ENCODE results near the gene CADM2. TPM values are rescaled to one million over a fixed set of nuclear protein-coding genes. Genes with fewer than 3 reads are reported as not detected.

The CADM2 gene
- total RNA-seq, 1 donor from 2014 or later = not detected

DNA sequence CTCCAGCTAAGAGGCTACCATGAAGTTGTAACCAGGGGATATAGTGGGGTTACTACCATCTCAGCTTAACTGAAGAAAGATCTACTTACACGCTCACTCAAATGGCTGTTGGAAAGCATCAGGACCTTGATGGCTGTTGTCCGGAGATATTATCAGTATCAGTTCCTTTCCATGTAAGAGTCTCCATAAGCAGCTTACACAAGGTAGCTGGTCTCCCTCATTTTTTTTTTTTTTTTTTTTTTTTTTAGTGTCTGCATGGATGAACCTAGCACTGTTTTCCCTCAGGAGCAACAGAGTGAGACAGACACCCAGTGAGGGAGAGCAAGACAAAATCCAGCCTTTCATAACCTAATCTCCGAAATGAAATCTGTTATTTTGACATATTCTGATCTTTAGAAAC, 230.9 kb downstream of the CADM2 start:
- no peak for DNase-seq (ENCODE audit: low read depth)

DNA sequence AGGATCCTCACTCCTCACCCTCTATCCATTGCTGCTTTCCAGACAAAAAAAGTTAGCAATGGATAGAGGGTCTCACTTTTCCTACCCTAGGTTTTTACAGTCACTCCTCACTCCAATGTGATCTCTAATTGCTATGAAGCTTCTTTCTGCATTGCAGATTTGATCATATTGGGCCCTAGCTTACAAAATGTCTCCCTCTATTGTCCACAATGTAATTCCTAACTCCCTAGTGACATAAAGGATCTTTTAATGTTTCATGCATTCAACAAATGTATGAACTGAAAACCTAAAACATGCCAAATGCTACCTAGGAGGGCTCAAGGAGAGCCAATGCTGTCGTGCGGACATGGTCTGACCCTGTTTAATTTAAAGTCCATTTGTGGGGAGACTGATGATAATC, 234.8 kb downstream of the CADM2 start:
- DNase-seq (ENCODE audit: low read depth) = no peak

DNA sequence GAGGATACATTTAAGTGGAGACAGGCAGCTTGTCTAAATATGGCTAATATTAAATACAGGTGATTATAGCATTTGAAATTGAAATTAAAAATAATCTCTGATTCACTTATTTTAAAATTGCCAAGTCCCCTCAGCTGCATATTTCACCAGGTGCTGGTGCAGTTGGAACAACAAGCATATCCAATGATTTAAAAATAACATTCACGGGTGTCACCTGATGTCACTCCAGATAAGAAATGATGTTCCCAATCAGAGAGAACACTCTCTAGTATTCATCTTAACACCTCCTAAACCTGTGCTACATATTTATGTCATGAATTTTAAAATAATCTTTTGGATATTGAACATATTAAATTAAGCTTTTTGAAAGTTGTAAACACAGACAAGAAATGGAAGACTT, 249.9 kb downstream of the CADM2 start:
- no peak for DNase-seq (ENCODE audit: low read depth)

DNA sequence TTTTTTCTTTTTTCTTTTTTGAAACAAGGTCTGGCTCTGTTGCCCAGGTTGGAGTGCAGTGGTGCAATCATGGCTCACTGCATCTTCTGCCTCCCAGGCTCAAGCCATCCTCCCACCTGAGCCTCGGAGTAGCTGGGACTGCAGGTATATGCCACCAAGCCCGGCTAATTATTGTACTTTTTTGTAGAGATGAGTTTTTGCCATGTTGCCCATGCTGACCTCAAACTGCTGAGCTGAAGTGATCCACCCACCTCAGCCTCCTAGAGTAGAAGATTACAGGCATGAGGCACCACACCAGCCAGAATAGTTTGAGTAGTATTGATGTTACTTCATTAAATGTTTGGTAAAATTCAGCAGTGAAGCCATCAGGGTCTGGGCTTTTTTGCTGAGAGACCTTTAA, 251.8 kb downstream of the CADM2 start:
- no peak for DNase-seq (ENCODE audit: low read depth)

DNA sequence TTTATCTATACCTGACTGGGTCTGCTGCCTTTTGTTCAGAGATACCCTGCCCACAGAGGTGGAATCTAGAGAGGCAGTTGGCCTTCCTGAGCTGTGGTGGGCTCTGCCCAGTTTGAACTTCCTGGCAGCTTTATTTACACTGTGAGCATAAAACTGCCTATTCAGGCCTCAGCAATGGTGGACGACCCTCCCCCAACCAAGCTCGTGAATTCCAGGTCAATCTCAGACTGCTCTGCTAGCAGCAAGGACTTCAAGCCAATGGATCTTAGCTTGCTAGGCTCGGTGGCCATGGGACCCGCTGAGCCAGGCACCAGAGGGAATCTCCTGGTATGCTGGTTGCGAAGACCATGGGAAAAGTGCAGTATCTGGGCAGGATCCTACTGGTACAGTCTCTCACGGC, 270.2 kb downstream of the CADM2 start:
- DNase-seq (ENCODE audit: low read depth) = no peak

DNA sequence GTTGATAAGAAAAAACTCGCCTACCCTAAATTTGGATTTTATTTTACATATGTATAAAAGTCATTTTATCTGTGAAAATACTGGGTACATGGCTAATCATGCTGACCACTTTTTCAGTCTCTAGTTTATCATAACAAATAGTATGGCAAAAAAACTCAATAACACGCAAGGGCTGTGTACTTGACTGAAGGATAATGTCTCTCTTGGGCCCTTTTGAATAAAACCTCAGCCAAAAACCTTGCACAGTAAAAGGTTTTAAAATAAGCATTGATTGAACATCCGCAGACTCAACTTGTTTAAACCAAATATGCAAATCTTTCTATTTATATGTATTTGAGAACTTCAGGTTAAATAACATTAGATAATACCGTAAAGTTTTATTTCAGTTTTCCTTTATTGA, 285.3 kb downstream of the CADM2 start:
- DNase-seq (ENCODE audit: low read depth) = no peak

DNA sequence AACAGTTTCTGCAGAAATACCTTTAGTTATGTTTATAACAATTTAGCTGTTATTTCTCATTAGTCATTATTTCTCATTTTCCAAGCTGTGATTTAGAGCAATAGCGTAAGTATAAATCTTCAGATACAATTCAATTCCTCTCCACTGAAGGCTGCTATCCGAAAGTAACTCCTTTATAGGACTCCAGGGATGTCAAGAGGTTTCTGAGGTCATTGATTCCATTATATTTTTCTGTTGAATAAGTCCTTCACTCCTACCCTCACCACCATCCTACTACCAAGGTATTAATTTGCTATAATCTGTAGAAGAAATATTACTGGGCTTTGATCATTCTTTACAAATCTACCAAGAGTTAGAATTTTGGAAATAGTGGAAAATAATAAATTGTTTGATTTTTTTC, 285.7 kb downstream of the CADM2 start:
- DNase-seq (ENCODE audit: low read depth) = no peak

DNA sequence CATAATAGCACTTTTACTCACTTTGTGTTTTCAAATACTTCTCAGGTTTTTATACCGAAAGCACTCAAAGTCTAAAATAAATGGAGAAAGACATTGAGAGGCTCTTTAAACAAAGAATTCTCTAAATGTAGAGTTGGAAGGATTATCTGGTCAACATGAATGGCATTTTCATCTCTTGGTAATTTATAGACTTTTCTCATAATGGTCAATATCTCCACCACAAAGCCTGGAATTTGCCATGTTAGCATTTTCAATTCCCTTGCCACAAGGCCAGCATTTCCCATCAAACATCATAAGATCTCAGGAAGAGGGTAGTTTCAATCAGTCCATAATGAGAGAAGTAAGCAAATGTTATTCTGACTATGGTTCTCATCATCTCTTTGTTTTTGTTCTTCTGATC, 293.0 kb downstream of the CADM2 start:
- no peak for DNase-seq (ENCODE audit: low read depth)

DNA sequence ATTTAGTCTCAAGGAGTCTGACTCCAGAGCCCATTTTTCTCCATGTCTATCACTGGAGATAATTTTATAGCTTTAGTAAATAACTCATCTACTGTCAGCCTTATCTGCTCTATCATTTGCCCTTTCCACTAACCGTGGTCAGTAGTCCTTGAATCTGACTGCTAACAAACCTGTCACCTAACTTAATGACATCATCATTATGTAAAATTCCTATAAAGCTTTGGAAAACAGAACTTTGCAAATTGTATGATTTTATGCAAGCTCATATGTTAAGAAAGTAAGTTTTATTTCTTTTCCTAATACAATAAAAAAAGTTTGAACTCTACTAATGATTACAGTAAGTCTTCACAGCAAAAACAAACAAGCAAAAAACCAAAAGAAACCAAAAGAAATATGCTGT, 293.9 kb downstream of the CADM2 start:
- no peak for DNase-seq (ENCODE audit: low read depth)

DNA sequence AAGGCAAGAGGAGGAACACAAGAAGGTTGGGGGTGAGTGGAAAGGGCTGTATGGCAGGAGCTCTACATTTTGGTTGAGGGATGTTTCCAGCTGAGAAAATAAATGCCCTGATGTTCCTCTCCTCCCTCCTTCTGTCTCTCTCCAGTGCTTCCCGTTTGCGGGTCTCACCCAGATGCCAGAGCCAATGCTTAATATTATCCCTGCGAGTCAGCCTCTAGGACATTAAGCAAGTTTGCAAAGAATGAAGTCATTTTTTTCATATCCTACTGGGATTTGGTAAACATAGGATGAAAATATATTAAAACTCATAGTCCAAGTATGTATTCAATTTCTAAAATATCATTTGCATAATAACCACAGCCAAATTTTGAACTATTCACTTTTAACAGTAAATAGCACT, 295.9 kb downstream of the CADM2 start:
- DNase-seq (ENCODE audit: low read depth) = no peak

DNA sequence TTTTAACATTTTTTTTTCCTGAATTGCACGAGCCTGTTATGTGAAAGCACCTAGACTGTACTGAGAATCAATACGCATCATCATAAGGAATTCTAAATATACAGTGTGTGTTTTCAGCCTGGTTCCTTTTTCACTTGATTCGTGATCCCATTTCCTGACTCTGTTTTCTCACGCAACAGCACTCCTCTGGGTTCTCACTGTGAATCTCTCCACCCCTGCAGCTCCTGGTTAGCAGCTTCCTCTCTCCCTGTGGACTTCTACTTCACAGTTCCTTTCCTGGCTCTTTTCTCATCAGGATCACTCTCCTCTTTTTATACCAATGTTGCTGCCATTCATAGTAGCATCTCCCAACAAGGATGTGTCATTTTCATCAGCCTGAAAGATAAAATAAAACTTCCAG, 297.2 kb downstream of the CADM2 start:
- no peak for DNase-seq (ENCODE audit: low read depth)

DNA sequence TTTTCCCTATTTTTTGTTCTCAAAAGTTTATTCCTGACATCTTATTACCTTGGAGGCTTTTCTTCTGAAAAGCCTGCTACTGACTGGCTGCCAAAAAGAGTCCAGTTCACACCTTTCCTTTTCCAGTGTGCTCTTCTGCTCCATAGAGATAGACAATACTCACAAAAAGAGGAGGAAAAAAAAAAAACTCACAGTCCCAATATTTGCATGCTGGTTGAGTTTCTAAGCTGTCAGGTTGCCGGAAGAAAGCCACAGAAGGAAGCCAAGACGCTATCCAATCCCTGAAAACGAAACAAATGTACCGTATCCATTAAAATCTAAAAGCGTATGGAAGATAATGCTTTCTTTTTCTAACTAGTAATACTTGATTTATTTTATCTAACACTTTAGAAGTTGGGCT, 299.5 kb downstream of the CADM2 start:
- no peak for DNase-seq (ENCODE audit: low read depth)

DNA sequence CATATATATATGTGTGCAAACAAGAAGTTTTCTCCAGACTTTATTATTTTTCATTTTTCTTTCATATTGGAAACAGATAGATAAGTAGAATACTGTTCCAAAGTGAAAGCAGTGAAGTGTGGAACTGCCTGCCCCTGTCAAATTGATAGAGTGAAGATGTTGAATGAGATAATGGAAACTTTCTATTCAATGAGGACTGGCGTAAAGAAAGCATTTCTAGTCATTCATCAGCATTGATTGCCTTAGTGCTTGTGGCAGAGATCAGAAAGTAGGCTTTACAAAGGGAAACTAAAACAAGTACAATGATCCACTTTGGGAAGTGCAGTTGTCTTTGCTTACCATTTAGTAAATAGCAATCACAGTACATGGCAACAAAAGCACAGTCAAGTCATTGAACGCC, 300.0 kb downstream of the CADM2 start:
- no peak for DNase-seq (ENCODE audit: low read depth)

DNA sequence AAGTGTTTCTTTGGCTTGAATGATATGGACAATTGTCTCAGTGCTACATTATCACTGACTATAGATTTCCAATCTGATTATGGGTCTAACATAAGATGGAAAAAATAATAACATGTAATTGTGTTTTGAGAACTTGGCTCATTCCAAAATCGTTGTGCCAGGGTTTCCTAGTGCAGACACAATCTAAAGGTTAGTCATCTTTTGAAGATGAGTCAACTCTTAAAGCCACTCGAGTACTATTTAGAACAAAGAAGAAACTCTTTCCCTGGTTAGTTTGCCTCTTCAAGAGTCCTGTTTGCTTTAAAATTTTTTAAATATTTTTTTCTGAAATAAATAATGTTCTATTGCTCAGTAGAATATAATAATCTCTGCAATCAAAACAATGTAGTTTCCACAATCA, 301.0 kb downstream of the CADM2 start:
- no peak for DNase-seq (ENCODE audit: low read depth)

DNA sequence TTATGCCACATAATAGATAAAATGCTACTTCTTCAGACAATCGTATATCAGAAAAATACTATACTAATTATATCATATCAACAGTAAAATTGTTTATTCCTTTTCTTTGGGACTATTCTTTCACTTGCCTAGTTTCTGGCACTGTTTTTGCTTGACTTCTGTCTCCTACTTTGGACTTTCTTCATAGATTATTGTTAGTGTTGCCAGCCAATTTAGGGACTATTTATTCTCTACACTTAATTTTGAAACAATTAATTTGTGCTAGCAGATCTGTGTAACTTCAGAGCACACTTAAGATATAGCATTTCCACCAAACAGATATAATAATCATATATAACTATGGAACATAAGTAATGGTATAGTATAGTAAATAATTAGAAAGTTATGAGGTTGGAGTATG, 305.6 kb downstream of the CADM2 start:
- DNase-seq (ENCODE audit: low read depth) = no peak

DNA sequence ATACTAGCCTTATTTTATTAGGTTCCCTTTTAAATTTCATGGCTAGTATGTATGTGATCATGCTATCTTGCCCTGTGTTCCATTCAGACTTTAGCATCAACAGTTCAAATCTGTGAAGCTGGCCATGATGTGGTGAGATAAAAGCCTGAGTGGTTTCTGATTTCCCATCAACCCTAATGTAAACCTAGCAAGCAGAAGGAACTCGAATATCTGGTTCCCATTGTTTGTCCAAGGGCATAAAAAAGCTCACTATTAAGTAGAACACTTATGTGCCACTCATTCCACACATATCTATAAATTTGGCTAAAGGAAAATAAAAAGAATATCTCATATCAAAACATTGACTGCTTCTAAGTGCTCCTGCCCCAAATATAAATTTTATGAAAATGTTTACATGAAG, 311.7 kb downstream of the CADM2 start:
- no peak for DNase-seq (ENCODE audit: low read depth)

DNA sequence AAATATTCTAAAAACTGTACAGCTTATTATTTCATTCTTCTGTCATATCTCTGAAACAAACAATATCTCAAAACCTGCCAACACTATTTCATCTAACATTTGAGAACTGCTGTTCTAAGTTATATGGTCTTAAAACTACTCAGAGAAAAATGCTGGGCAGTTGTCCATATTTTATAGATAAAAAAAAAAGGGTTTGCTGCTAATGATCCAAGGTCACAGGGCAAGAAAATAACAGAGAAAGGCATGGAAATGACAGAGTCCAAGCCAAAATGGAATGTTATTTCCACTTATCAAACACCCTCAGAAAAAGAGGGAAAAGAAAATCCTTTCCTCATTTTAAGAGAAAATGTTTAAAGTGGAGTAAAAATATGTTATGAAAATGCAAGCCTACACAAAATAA, 313.1 kb downstream of the CADM2 start:
- no peak for DNase-seq (ENCODE audit: low read depth)

DNA sequence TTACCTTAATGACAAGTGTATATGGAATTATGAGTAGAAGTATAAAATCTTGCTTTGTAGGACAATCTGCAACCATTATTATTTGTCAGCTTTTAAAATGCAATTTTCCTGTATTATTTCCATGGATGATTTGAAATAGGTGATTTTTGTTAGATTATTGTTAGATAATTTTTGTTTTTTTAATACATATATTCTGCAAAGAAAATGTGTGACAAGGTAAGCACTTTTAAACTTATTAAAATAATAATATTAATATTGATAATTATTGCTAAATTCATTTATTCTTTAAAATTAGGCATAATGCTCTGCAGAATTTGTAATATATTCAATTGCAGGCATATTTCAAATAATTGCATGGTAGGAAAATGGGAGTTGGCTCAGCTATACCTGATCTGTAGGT, 329.5 kb downstream of the CADM2 start:
- DNase-seq (ENCODE audit: low read depth) = no peak

DNA sequence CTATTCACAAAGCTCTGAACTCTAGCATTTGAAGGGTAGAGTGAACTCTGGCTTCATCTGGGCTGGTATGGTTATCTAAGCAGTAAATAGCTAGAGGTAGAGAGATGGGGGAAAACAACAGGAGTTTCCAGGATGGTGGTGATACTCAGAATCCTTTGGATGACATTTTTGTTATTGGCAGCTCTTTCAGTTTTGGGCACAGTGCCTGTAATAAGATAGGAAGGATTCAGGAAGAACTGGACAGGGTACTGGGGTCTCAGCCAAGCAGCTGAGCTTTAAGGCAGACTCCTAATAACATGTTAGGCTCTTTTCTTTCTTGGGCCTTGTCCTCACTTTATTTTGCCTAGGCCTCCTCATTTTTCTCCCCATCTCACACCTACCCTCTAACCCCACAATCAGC, 338.5 kb downstream of the CADM2 start:
- no peak for DNase-seq (ENCODE audit: low read depth)

DNA sequence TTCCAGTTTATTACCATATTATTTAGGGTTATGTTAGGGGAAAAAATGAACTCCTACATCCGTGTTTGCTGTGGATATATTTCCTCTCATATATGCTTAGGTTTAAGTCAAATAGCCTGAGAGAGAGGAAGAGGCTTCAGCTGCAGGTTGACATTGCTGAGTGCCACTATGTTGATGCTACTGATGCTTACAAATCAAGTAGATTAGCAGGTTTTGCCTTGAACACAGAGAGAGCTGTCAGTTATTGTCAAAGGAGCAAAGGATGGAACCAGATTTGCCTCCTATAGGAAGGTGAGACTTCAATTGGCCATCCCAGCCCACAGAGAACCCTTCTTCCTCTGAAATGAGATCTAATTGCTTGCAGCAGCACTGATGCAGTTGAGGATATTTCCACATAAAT, 339.2 kb downstream of the CADM2 start:
- no peak for DNase-seq (ENCODE audit: low read depth)

DNA sequence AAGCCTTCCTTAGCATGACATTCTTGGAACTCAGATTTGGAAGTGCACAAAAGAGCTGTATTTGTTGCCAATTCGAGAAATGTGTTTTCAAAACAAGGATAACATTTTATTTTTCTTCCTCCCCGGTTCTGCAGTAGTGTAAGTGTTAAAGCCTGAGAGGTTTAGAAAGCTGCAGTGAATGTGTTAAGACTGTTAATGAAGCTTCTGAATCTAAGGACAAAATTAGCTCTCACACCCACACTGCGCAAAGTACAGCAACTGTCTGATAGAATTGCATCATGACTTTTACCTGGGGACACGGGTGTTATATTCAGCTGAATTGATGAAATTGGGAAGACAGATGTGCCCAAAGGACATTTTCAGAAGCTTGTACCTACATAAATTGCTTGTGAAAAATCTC, 344.4 kb downstream of the CADM2 start:
- no peak for DNase-seq (ENCODE audit: low read depth)

DNA sequence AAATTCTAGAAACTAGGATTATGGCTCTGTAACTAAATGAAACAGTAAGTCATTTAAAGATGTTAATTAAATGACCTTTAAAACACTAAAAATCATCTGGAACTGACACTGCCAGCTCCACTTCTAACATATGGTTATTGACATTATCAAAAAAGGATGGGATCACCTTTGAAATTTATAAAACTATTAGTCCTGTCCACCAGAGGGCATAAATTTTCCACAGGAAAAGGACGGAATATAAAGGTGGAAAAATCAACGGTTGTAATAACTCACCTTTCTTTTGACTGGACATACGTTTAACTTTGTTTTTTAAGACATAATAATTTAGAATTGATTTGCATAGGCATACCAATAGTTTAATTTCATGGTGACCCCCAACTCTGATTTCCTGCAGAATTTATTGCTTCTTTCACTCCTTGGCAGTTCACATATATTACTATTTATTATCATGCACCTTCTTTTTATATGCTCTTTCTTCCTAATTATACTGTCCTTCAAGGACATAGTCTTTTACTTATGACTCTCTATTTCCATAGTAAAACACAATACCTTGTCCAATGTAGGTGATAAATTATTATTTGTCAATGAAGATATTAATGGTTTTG, 345.7 kb downstream of the CADM2 start:
- DNase-seq (ENCODE audit: low read depth) = peak; percentile 5

DNA sequence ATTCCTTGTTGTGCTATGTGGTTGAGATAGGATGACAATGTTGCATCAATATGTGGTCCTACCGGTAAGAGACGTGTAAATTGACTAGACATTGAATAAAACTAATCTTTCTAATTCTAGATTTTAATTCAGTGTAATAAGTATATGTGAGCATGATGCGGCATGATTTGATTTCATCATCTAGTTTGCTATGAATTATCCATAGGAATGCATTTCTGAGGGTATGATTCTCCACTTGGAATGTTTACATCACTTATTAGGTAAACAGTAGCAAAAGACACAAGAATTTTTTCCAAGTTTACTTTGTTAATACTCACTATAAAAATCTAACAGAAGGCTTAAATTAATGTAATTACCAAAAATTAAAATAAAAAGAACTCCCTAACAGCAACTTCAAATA, 353.5 kb downstream of the CADM2 start:
- no peak for DNase-seq (ENCODE audit: low read depth)

DNA sequence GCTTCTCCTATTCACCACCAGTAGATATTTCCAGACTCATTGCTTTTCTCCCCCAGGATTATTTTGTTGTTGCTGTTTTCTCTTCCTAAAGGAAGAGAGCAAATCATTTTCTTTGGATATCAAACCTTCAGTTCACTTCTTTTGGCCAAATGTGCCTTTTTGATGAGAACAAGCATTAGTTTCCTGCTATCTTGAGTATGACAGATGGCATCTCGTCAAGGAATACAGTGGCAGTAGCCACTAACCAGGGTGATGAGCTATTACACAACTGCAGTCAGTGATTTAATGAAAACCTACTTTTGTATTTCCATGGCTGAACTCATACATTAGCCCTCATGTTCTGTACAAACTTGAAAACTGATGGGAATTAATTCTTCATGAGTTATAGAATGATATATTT, 354.6 kb downstream of the CADM2 start:
- no peak for DNase-seq (ENCODE audit: low read depth)

DNA sequence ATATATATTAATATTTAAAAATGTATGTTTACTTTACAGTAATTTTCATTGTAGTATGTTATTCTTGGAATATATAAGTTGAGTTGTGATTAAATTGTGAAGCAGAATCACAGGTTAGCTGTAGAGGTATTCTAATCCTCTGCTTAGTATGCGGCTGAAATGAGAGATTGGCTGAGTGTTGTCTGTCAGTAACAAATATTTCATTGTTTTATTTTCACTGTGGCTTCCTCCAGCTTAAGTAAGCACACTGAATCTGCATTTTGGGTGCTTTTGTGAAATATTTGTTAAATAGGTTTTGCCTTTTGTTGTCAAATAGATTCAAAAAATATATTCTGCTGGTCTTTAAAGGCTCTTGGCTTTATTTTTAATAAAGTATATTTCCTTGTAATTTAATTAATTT, 357.5 kb downstream of the CADM2 start:
- DNase-seq (ENCODE audit: low read depth) = no peak

Measured in renal cortical epithelial cell (primary cell).